GM12891 (cell line): ENCODE results near the gene WAC.
A peak's percentile ranks its signal among the peaks of the same experiment; 100 is the strongest.
"Not testable (repeated sequence)": the region's sequence is repeated elsewhere in the genome, so short reads cannot be mapped to it uniquely, and the experiment has no call there.

Experiments
- DNase-seq: peaks from one replicate; pipeline ENCODE4 v3.0.0; 2011; ENCODE audit warnings: low spot score; ENCODE audit not compliant: insufficient read length
- FAIRE-seq: peaks from 2 replicates; lab custom pipeline; 2011; peaks lifted over from hg19 to GRCh38; lab: Jason Lieb, UNC
- PAX5 ChIP-seq: IDR thresholded peaks from 2 replicates; pipeline ENCODE4 v1.6.1; 2011; ENCODE audit warnings: low read length, moderate library complexity, mild to moderate bottlenecking; ENCODE audit not compliant: insufficient read depth, severe bottlenecking
- POLR2A ChIP-seq: IDR thresholded peaks from 2 replicates; pipeline ENCODE4 v1.6.1; 2011; ENCODE audit warnings: low read depth, low read length, control low read depth
- POLR2AphosphoS5 ChIP-seq: IDR thresholded peaks from 2 replicates; pipeline ENCODE4 v1.6.1; 2011; ENCODE audit warnings: low read depth, low read length, control low read depth
- POU2F2 ChIP-seq: IDR thresholded peaks from 2 replicates; pipeline ENCODE4 v1.6.1; 2011; ENCODE audit warnings: low read depth, mild to moderate bottlenecking, control low read depth, low read length, moderate library complexity
- SPI1 ChIP-seq: IDR thresholded peaks from 2 replicates; pipeline ENCODE4 v1.6.1; 2011; ENCODE audit warnings: low read depth, low read length, control low read depth
- TAF1 ChIP-seq: IDR thresholded peaks from 2 replicates; pipeline ENCODE4 v1.6.1; 2011; ENCODE audit warnings: low read depth, low read length, control low read depth

The WAC gene

DNA sequence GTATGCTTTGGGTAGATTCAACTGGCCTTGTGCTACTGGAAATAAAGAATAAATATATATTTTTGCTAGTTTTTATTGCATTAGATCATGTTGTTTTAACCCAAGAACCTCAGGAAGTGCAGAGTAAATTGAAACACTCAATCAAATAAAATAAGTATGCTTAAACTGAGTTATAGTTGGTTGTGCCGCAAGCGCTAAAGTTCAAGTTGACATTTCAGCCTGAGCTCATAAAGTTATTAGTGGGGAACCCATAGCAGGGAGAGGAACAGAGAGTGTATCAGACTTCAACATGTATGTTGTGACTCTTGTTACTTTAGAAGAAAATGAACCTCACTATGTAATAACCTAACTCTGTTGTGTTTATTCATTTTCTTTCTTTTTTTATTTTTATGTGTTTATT, 119.2 kb downstream of the WAC start:
- DNase-seq (no peak), FAIRE-seq (no peak)
- TF ChIP-seq POLR2AphosphoS5 = no peak
- no peak for TF ChIP-seq TAF1
- TF ChIP-seq POLR2A = no peak
- no peak for TF ChIP-seq PAX5
- TF ChIP-seq POU2F2 = no peak
- no peak for TF ChIP-seq SPI1

DNA sequence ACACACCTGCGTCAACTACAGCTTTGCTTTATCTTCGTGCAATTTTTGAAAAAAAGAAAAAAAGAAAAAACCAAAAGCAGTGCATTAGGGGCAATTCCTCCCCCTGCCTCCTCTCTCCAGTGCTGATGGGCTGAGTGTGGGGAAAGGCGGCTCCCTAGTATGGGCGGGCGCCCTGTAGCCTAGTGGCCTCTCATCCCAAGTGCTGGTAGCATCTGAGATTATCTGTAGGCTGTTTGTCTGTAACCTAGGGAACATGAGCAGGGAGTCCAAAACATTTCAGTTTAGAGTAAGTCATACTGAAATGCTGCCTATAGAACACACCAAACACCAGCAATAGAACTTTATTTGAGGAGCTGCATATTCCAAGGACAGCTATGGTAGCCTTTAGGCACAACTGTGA, 119.8 kb downstream of the WAC start:
- DNase-seq = no peak
- FAIRE-seq = no peak
- TF ChIP-seq SPI1 (no peak), PAX5 (no peak), POLR2A (no peak), TAF1 (no peak), POLR2AphosphoS5 (no peak), POU2F2 (no peak)

- not testable (repeated sequence) for DNase-seq, FAIRE-seq
These were observed 125.9 kb downstream of the WAC start for GRCh38 chr10:28658824-28659223.

DNA sequence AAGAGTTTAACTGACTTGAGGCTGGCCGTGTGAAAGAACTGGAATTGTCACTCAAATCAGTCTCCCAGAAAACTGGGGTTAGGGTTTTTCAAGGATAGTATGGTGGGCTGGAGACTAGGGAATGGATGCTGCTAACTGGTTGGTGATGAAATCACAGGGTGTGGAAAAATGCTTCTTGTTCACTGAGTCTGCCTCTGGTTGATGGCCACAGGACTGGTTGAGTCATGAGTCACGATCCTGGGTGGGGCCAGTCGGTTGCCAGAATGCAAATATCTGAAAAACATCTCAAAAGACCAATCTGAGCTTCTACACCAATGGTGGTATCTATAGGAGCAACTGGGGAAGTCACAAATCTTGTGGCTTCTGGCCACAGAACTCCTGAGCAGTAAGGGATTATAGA, 128.1 kb downstream of the WAC start:
- FAIRE-seq (no peak), DNase-seq (no peak)
- TF ChIP-seq PAX5 (no peak), POLR2AphosphoS5 (no peak), SPI1 (no peak), POU2F2 (no peak), TAF1 (no peak), POLR2A (no peak)

DNA sequence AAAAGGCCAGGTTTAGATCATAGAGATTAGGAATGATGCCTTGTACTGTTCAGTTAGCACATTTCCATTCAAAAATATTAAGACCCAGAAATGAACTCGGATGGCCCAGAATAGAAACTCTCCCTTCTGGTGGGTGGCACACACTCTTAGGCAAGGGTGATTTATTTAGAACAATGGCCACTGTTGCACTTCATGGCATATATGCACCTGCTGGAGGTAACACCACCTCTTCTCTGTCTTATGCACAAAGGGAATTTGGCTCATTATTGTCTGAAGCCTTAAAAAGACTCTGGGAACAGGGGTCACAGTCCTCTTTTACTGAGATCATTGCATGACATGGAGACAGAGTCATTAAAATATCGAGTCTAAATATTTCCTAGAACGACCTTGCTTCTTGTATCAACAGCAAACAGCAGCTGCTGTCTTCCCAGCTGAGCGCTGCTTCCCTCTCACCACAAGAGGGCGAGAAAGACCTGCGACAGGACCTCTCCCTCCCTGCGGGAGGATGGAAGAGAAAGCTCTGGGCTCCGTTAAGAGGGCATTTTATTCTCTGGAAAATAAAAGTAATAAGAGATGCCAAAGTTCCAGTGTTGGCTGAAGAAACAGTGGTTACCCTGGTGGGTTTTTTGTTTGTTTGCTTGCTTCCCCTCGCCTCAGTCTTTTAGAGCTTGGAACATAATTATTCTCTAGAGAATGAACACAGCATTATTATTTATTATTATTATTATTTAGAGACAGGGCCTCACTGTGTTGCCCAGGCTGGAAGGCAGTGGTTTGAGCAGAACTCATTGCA, 130.9 kb downstream of the WAC start:
- TF ChIP-seq POLR2A (no peak), SPI1 (no peak), PAX5 (no peak), POLR2AphosphoS5 (no peak), POU2F2 (no peak), TAF1 (no peak)
- FAIRE-seq (peak; percentile 86), DNase-seq (peak; percentile 48)

- DNase-seq (no peak), FAIRE-seq (no peak)
- TF ChIP-seq SPI1 (no peak), POLR2AphosphoS5 (no peak), POU2F2 (no peak), POLR2A (no peak), TAF1 (no peak), PAX5 (no peak)
These were observed 131.4 kb downstream of the WAC start for GRCh38 chr10:28664369-28664740.

DNA sequence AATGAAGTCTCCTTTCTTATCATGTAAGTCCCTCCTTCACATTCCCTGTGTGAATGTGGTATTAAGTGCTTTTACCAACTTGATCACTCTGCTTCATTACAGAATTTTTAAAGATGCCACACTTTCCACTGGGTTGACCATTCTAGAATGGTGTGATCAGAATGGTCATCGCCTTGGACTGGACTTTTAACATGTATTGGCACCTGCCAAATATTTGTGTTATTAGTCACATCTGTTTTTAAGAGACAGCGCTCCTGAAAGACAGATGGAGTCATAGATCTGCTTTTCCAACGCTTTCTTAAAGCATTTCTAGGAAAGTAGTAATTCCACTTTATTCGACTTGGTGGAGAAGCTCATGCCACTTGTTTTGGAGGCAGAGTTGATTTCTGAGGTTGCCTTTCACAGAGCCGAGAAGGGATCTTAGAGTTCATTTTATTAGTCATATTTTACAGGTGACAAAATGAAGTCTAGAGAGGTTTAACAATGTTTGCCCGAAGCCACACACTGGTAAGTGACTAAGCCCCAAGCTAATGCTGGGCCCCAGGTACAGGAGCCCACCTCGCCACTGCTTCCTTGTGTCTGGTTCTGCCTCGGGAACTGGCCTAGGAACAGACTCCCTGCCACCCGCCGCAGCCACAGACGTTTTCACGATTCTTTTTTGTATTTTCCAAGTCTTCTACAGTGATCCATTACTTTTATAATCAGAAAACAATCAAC, 134.0 kb downstream of the WAC start:
- DNase-seq = no peak
- FAIRE-seq = no peak
- TF ChIP-seq POLR2AphosphoS5 (no peak), TAF1 (no peak), PAX5 (no peak), POLR2A (no peak)

- FAIRE-seq (no peak), DNase-seq (no peak)
- no peak for TF ChIP-seq POU2F2
- no peak for TF ChIP-seq SPI1
These were observed 135.7 kb downstream of the WAC start for GRCh38 chr10:28668363-28669226.

GRCh38 chr10:28669227-28670173, 136.6 kb downstream of the WAC start:
- no peak for DNase-seq
- TF ChIP-seq PAX5 (no peak), POU2F2 (no peak), TAF1 (no peak), SPI1 (no peak), POLR2AphosphoS5 (no peak), POLR2A (no peak)
- no peak for FAIRE-seq
